Putamen (tissue), 1 donor: ENCODE data around the gene SUSD4.

Experiments used
- DNase-seq: peaks from one replicate; pipeline ENCODE4 v3.0.0-alpha.2; 2016; ENCODE audit warnings: low spot score

Gene SUSD4

DNA sequence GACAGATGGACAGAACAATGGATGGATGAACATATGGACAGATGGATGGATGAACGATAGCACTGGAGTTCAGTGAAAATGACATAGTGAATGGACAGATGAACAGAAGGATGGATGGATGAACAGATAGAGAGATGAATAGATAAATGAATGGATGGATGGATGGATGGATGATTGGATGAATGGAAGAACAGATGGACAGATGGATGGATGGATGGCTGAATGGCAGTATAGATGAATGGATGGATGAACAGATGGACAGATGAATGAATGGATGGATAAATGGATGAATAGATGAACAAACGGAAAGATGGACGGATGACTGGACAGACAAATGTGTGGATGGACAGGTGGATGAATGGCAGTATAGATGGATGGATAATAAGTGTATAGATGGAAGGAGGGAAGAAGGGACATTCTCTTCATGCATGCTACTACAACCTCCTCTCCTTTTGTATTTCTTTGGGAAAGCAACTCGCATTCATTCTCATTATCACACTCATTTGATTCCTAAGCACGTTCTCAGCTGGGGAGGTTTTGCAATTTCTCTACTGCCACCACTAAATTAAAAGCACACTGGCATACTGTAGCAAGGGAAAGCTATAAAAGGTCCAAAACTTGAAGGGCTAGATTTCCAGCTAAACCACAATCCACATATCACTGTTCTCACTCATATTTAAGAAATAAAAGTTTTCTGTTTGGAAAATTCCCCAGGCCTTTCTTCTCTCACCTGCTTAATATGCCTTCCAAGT lies 34.1 kb downstream of the SUSD4 start:
- no peak for DNase-seq

DNA sequence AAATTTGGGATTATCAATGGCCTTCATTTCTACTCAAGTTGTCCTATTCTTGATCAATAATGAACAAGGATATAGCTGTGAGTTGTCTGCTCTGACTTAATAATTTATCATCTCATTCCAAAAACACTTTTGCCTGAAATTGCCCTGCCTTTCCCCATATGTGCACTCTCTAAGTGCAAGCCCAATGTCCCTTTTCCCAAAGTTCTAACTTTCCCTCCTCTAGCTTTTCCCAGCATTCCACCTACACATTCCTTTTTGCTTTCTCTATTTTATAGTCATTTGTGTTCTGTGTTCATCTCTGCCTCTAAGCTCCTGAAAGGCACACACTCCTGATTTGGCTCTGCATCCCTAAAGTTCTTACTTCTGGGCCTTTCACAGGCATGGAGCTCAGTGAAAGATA lies 34.7 kb downstream of the SUSD4 start:
- DNase-seq, result no peak

DNA sequence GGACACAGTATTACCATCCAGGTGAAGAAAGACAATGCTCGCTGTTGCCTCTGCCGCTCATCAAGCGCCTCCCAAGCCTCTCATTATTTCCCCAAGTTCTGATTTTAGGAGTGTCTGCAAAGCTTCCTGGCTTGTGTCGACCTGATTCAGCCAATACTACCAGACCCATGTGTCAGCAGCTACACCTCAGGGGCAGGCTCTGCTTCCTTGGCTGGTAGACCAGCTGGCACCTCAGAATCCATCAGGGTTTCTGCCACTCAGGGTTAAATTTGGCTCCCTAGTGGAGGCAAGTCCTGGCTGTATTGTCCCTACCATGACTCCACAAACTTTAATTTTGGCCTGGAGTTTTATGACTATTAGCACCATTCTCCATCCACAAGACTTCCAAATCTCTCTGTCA lies 35.4 kb downstream of the SUSD4 start:
- no peak for DNase-seq

GRCh38 chr1:223326776-223327175 lies 37.2 kb downstream of the SUSD4 start:
- no peak for DNase-seq

GRCh38 chr1:223323491-223324484 lies 40.2 kb downstream of the SUSD4 start:
- no peak for DNase-seq

DNA sequence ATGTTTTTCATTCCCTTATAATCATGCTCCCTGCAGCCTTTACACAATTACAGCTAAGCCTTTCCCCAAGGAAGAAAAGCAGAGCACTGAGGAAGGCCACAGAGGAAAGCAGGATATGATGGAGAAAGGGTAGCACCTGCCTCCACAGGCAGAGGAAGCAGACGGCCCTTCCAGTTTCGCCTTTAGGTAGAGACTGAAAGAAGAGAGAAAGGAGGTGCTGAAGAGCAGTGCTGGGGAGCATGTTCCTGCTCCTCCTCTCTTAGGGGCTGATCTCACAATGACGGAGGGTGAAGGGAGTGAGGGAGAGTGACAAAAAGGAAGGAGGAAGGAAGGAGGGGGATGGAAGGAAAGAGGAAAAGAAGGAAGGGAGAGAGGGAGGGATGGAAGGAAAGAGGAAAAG lies 41.1 kb downstream of the SUSD4 start:
- no peak for DNase-seq

DNA sequence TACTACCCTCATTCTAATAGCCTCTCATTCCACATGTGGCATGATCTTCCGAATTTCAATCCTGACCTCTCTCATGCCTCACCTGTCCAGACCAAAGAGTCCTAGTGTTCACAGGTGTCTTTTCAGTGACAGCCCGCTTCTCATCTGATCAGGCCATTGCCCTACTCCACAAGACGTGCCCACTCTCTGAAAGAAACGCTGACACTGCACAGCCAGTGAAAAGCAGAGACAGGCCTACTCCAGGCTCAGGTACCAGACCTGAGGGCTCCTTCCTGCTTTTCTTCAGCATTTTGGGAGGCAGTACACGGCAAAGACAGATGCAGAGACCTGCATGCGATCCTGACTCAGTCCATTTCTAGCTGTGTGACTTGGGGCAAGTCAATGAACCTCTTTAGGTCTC lies 43.0 kb downstream of the SUSD4 start:
- no peak for DNase-seq

- DNase-seq, result peak; percentile 51
These were observed 43.9 kb downstream of the SUSD4 start for GRCh38 chr1:223319905-223320580.

GRCh38 chr1:223319398-223319797 lies 44.6 kb downstream of the SUSD4 start:
- no peak for DNase-seq

- DNase-seq, result no peak
These were observed 47.9 kb downstream of the SUSD4 start for GRCh38 chr1:223316082-223316481.

DNA sequence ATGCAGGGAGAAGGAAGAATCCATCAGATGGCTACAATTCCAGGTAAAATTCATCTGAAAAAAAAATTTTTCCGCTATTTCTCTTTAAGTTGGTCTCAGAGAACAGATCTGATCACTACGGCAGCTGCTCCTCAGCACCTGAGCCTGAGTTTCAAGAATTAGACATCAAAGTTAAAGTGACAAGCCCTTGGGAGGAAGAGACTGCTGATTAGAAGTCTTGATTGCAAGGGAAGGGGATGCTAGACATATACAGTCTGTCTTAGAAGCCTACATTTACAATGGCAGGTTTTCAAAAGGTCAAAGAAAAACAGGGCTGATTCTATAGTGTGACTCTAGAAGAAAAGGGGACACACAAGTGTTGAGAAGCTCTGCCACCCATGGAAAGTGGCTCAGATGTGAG lies 48.3 kb downstream of the SUSD4 start:
- DNase-seq, result no peak

DNA sequence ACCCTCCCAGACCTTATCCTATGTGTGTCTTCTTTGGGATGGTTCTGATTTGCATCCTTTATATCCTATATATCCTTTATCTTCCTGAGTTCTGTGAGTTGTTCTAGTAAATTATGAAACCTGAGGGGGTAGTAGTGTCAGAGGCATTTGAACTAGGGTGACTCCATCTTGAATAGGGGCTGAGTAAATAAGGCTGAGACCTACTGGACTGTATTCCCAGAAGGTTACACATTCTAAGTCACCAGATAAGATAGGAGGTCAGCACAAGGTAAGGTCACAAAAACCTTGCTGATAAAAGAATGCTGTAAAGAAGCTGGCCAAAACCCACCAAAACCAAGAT lies 50.6 kb downstream of the SUSD4 start:
- DNase-seq, result no peak

DNA sequence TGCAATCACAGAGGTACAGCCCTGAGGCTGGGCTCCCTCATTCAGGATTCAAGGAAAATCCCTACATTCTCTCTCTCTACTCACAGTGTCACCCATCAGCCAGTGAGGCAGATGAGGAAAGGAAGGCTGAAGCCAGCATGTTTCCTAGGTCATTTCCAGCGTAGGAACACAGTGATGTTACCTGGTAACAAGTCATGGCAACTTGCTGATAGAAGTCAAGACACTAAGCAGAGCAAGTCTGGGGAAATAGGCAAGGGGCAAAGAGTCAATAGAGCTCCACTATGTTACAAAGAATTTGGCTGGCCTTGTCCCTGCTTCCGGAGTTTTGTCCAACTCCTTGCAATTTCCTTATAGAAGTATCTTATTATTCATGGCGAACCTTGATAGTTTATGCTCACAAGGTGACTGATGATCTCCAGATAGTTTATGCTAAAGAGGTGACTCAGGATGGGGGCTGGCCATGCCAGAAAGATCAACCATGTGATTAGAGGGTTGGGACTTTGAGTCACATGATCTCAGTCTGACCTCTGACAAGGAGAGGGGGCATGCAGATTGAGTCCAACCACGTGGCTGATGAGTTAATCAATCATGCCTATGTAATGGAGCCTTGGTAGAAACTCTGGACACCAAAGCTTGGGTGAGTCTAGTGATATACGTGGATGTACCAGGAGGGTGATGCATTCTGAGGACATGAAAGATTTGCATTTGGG lies 51.1 kb downstream of the SUSD4 start:
- DNase-seq, result no peak

GRCh38 chr1:223312273-223312672 lies 51.7 kb downstream of the SUSD4 start:
- no peak for DNase-seq

DNA sequence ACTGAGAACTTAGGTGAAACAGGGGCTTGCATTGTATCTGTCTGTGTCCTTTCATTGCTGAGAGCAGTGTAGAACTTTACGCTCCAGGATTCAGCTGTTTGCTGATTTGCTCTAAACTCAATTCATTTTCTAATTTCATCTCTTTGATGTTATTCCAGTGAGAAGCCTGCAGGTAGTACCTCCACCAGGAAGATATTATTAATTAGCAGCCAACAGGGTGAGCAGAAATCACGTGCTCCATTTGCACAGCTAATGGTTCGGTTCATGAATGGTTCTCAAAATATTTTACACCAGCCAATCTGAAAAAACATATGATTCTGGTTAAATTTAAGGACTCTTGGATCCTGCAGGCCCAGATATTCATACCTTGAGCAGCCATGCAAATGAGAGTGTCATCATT lies 52.1 kb downstream of the SUSD4 start:
- DNase-seq, result no peak

DNA sequence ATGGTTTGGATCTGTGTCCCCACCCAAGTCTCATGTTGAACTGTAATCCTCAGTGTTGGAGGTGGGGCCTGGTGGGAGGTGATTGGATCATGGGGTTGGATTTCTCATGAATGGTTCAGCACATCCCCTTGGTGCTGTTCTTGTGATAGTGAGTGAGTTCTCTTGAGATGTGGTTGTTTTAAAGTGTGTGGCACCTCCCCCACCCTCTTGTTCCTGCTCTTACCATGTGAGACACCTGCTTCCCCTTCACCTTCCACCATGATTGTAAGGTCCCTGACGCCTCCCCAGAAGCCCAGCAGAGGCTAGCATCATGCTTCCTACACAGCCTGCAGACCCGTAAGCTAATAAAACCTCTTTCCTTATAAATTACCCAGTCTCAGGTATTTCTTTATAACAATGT lies 55.8 kb downstream of the SUSD4 start:
- no peak for DNase-seq

GRCh38 chr1:223307544-223307943 lies 56.4 kb downstream of the SUSD4 start:
- no peak for DNase-seq

DNA sequence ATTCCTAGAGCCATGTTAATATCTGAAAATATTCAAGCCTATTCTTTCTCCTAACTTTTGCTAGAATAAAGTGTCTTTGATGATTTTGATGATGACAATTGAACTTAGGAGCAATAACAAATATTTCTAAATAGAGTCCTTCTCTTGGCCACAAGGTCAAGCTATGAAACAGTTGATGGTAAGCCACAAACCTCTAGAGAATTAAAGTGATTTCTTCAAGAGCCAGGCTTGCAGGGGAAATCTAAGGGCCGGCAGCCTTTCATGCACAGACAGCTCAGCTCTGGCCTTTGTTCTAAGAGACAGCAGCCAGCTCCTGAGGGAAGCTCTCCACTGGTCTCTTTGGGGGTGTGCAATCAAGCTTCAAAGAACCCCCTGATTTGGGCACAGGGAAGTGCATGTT lies 59.0 kb downstream of the SUSD4 start:
- DNase-seq, result no peak

DNA sequence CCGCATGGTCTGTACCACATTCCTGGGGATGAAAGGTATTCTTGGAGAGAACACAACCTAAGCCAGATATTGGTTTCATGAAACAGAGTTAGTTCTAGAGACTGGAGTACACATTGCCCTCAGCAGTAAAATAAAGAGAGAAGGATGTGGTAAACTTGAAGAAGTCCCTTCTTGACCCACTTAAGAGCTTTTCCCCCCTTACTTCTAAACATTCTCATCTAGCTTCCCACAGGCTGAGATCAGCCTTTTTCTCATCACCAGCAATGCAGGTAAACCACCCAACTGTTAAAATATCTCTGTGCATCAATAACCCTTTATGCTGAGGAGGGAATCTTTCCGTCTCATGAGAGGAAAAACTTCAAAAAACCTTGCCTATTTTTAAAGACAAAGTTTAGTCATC lies 62.6 kb downstream of the SUSD4 start:
- DNase-seq, result no peak

- no peak for DNase-seq
These were observed 64.4 kb downstream of the SUSD4 start for GRCh38 chr1:223299553-223299952.

GRCh38 chr1:223298701-223299100 lies 65.3 kb downstream of the SUSD4 start:
- DNase-seq, result no peak

GRCh38 chr1:223297800-223298199 lies 66.2 kb downstream of the SUSD4 start:
- no peak for DNase-seq
